Central memory CD8-positive, alpha-beta T cell (primary cell): Measurements from ENCODE around the gene SLC37A2.
"Not testable (repeated sequence)": the region's sequence is repeated elsewhere in the genome, so short reads cannot be mapped to it uniquely, and the experiment has no call there.

Experiments used
- ATAC-seq: fragments of 150-1000 bp; cut with Tn5 transposase; replicated peaks from 2 replicates; pipeline ENCODE4 v1.10.0; 2022; ENCODE audit warnings: mild to moderate bottlenecking, moderate FRiP score, moderate number of reproducible peaks; ENCODE audit not compliant: poor library complexity, severe bottlenecking; ENCODE audit errors: extremely low read depth
- DNase-seq, 2 donors: peaks; one replicate each; pipeline ENCODE4 v3.0.0; 2021; ENCODE audit warnings: low spot score in 2 of 2
- H3K27ac Mint-ChIP-seq: one replicate; pipeline ENCODE4 v1.8.0; 2022; ENCODE audit warnings: low read depth, mild to moderate bottlenecking, moderate library complexity, mixed read lengths
- H3K27me3 Mint-ChIP-seq: one replicate; pipeline ENCODE4 v1.8.0; 2022; ENCODE audit warnings: mixed read lengths
- H3K36me3 Mint-ChIP-seq: one replicate; pipeline ENCODE4 v1.8.0; 2022; ENCODE audit warnings: mild to moderate bottlenecking, moderate library complexity, mixed read lengths; ENCODE audit not compliant: insufficient read depth
- H3K4me1 Mint-ChIP-seq: one replicate; pipeline ENCODE4 v1.8.0; 2022; ENCODE audit warnings: mixed read lengths
- H3K4me3 Mint-ChIP-seq: one replicate; pipeline ENCODE4 v1.8.0; 2022; ENCODE audit warnings: mild to moderate bottlenecking, moderate library complexity, mixed read lengths
- H3K9me3 Mint-ChIP-seq: one replicate; pipeline ENCODE4 v1.8.0; 2022; ENCODE audit warnings: mixed read lengths

SLC37A2 gene

GRCh38 chr11:125062931-125063428 is at the start of gene SLC37A2:
SLC37A2 (plus strand) TSS chr11:125063305; CDS start chr11:125063368, 63 bp downstream.
- Mint-ChIP-seq H3K27me3 (peaks cover 11% of the 10 kb centered on the region), H3K4me1 (peaks cover 7% of the 10 kb centered on the region), H3K9me3 (no peaks in the 10 kb centered on the region), H3K4me3 (peak within 1 kb of the TSS; percentile 88), H3K27ac (peak within 1 kb of the TSS; percentile 84), H3K36me3 (no peaks in the 10 kb centered on the region)
- peak; percentile 86 for ATAC-seq
- DNase-seq: no peak

GRCh38 chr11:125016413-125016812 is 46.7 kb upstream of the SLC37A2 start:
- Mint-ChIP-seq H3K4me3 (no peak overlapping the region), H3K27me3 (no peaks in the 10 kb centered on the region), H3K36me3 (peaks cover 3% of the 10 kb centered on the region), H3K9me3 (no peaks in the 10 kb centered on the region), H3K4me1 (no peaks in the 10 kb centered on the region), H3K27ac (no peak overlapping the region)
- ATAC-seq (no peak), DNase-seq (no peak)

GRCh38 chr11:125020342-125020741 is 42.8 kb upstream of the SLC37A2 start:
- ATAC-seq (no peak), DNase-seq (no peak)
- no peak overlapping the region for H3K4me3 Mint-ChIP-seq
- H3K27me3 Mint-ChIP-seq: no peaks in the 10 kb centered on the region
- no peak overlapping the region for H3K27ac Mint-ChIP-seq
- no peaks in the 10 kb centered on the region for H3K4me1 Mint-ChIP-seq
- H3K36me3 Mint-ChIP-seq: peaks cover 3% of the 10 kb centered on the region
- H3K9me3 Mint-ChIP-seq: no peaks in the 10 kb centered on the region

- Mint-ChIP-seq H3K27me3 (no peaks in the 10 kb centered on the region), H3K36me3 (peaks cover 3% of the 10 kb centered on the region), H3K4me1 (no peaks in the 10 kb centered on the region), H3K27ac (no peak overlapping the region), H3K9me3 (no peaks in the 10 kb centered on the region), H3K4me3 (no peak overlapping the region)
- DNase-seq (no peak), ATAC-seq (no peak)
Observed at GRCh38 chr11:125022551-125022950, 40.6 kb upstream of the SLC37A2 start.

- ATAC-seq: no peak
- H3K36me3 Mint-ChIP-seq: peaks cover 2% of the 10 kb centered on the region
- DNase-seq: no peak
- H3K9me3 Mint-ChIP-seq: no peaks in the 10 kb centered on the region
- no peak overlapping the region for H3K27ac Mint-ChIP-seq
- no peaks in the 10 kb centered on the region for H3K27me3 Mint-ChIP-seq
- no peaks in the 10 kb centered on the region for H3K4me1 Mint-ChIP-seq
- H3K4me3 Mint-ChIP-seq: no peak overlapping the region
Observed at GRCh38 chr11:125025968-125026367, 37.1 kb upstream of the SLC37A2 start.

- not testable (repeated sequence) for H3K4me1 Mint-ChIP-seq, H3K36me3 Mint-ChIP-seq, H3K27ac Mint-ChIP-seq
Observed at GRCh38 chr11:125029431-125029830, 33.7 kb upstream of the SLC37A2 start.

GRCh38 chr11:125036933-125037332 is 26.2 kb upstream of the SLC37A2 start:
- H3K36me3 Mint-ChIP-seq: peaks cover 3% of the 10 kb centered on the region
- no peak overlapping the region for H3K4me3 Mint-ChIP-seq
- H3K27ac Mint-ChIP-seq: no peak overlapping the region
- H3K27me3 Mint-ChIP-seq: no peaks in the 10 kb centered on the region
- ATAC-seq (no peak), DNase-seq (no peak)
- peaks cover 6% of the 10 kb centered on the region for H3K9me3 Mint-ChIP-seq
- no peaks in the 10 kb centered on the region for H3K4me1 Mint-ChIP-seq

More at GRCh38 chr11:125029431-125029830, 33.7 kb upstream of the SLC37A2 start:
- DNase-seq, H3K27me3 Mint-ChIP-seq, H3K4me3 Mint-ChIP-seq, ATAC-seq, H3K9me3 Mint-ChIP-seq: not testable (repeated sequence)

- no peak overlapping the region for H3K4me3 Mint-ChIP-seq
- H3K4me1 Mint-ChIP-seq: no peaks in the 10 kb centered on the region
- peaks cover 2% of the 10 kb centered on the region for H3K36me3 Mint-ChIP-seq
- ATAC-seq (no peak), DNase-seq (no peak)
- no peaks in the 10 kb centered on the region for H3K27me3 Mint-ChIP-seq
- no peak overlapping the region for H3K27ac Mint-ChIP-seq
- H3K9me3 Mint-ChIP-seq: no peaks in the 10 kb centered on the region
Observed at GRCh38 chr11:125049164-125049792, 13.8 kb upstream of the SLC37A2 start.

GRCh38 chr11:125052047-125052446 is 11.1 kb upstream of the SLC37A2 start:
- Mint-ChIP-seq H3K4me1 (no peaks in the 10 kb centered on the region), H3K27me3 (no peaks in the 10 kb centered on the region), H3K9me3 (no peaks in the 10 kb centered on the region), H3K4me3 (no peak overlapping the region), H3K27ac (no peak overlapping the region), H3K36me3 (peaks cover 2% of the 10 kb centered on the region)
- ATAC-seq (no peak), DNase-seq (no peak)

- H3K4me3 Mint-ChIP-seq: no peak overlapping the region
- no peaks in the 10 kb centered on the region for H3K9me3 Mint-ChIP-seq
- H3K4me1 Mint-ChIP-seq: no peaks in the 10 kb centered on the region
- peaks cover 2% of the 10 kb centered on the region for H3K36me3 Mint-ChIP-seq
- DNase-seq (no peak), ATAC-seq (no peak)
- no peaks in the 10 kb centered on the region for H3K27me3 Mint-ChIP-seq
- no peak overlapping the region for H3K27ac Mint-ChIP-seq
Observed at GRCh38 chr11:125053167-125053566, 9.9 kb upstream of the SLC37A2 start.

GRCh38 chr11:125055107-125055715 is 7.9 kb upstream of the SLC37A2 start:
- Mint-ChIP-seq H3K36me3 (peaks cover 2% of the 10 kb centered on the region), H3K27me3 (no peaks in the 10 kb centered on the region), H3K27ac (no peak overlapping the region), H3K4me1 (no peaks in the 10 kb centered on the region), H3K9me3 (no peaks in the 10 kb centered on the region), H3K4me3 (no peak overlapping the region)
- DNase-seq: no peak
- ATAC-seq: no peak

GRCh38 chr11:125056111-125056510 is 7.0 kb upstream of the SLC37A2 start:
- not testable (repeated sequence) for H3K9me3 Mint-ChIP-seq, H3K4me1 Mint-ChIP-seq, H3K27me3 Mint-ChIP-seq, DNase-seq, H3K36me3 Mint-ChIP-seq, H3K27ac Mint-ChIP-seq, ATAC-seq, H3K4me3 Mint-ChIP-seq

- Mint-ChIP-seq H3K9me3 (no peaks in the 10 kb centered on the region), H3K4me3 (no peak overlapping the region), H3K36me3 (peaks cover 2% of the 10 kb centered on the region)
Observed at GRCh38 chr11:125056931-125057692, 6.0 kb upstream of the SLC37A2 start.

More at GRCh38 chr11:125056931-125057692, 6.0 kb upstream of the SLC37A2 start:
- H3K4me1 Mint-ChIP-seq: no peaks in the 10 kb centered on the region
- no peak overlapping the region for H3K27ac Mint-ChIP-seq
- no peaks in the 10 kb centered on the region for H3K27me3 Mint-ChIP-seq
- ATAC-seq (no peak), DNase-seq (no peak)
